ENCODE data around the gene HERC5. TPM values are rescaled to one million over a fixed set of nuclear protein-coding genes. Genes with fewer than 3 reads are reported as not detected.
A peak's percentile ranks its signal among the peaks of the same experiment; 100 is the strongest.

The HERC5 gene
- 0.88 TPM for polyA plus RNA-seq (2013, experiment 1 of 2)
- polyA plus RNA-seq (2013, experiment 2 of 2), result 0.85 TPM

GRCh38 chr4:88456670-88457306, at the start of gene HERC5:
TSS of gene HERC5 (plus strand) at chr4:88457119. CDS start at chr4:88457270, 151 bp downstream.
- Histone ChIP-seq H3K27me3 (ENCODE audit: control insufficient read depth in 1 of 2, insufficient read depth in 1 of 2, low read length in 2 of 2) (no peaks in the 10 kb centered on the region), H3K79me1 (replicated peaks; ENCODE audit: low read length, poor library complexity, severe bottlenecking) (no peaks in the 10 kb centered on the region), H3K14ac (ENCODE audit: low read length in 2 of 2) (no peak within 1 kb of the TSS), H3K18ac (ENCODE audit: low read depth in 1 of 2, low read length in 2 of 2) (peak within 1 kb of the TSS in 1 of 2 experiments; percentile 48), H4K91ac (ENCODE audit: low read length) (no peak within 1 kb of the TSS), H3K9me3 (ENCODE audit: control insufficient read depth, low read length) (no peaks in the 10 kb centered on the region), H3K9ac (ENCODE audit: low read length) (peak within 1 kb of the TSS; percentile 64), H3K27ac (ENCODE audit: low read length, poor library complexity, severe bottlenecking) (no peak within 1 kb of the TSS), H3K23ac (ENCODE audit: low read length in 2 of 2) (peak within 1 kb of the TSS in 1 of 2 experiments; percentile 42), H3K36me3 (ENCODE audit: control insufficient read depth in 1 of 2, insufficient read depth in 2 of 2, low read depth in 1 of 2, low read length in 2 of 2) (no peaks in the 10 kb centered on the region), H2AFZ (ENCODE audit: low read depth, low read length) (peak within 1 kb of the TSS; percentile 33), H2BK12ac (ENCODE audit: low read length in 2 of 2) (peak within 1 kb of the TSS in 1 of 2 experiments; percentile 83), H3K4me1 (ENCODE audit: control insufficient read depth, insufficient read depth, low read depth, low read length) (peaks cover 13% of the 10 kb centered on the region), H2AK5ac (ENCODE audit: low read length, severe bottlenecking) (peak within 1 kb of the TSS; percentile 96), H3K4me3 (ENCODE audit: insufficient read depth in 1 of 2, low read depth in 1 of 2, low read length in 2 of 2) (peak within 1 kb of the TSS; percentile 65 to 89), H3K4ac (ENCODE audit: low read depth in 1 of 2, low read length in 2 of 2) (peak within 1 kb of the TSS in 1 of 2 experiments; percentile 8), H3K4me2 (ENCODE audit: low read length, poor library complexity, severe bottlenecking) (peak within 1 kb of the TSS; percentile 83), H4K8ac (ENCODE audit: low read length) (peak within 1 kb of the TSS; percentile 67), H2BK120ac (ENCODE audit: low read depth, low read length) (no peak within 1 kb of the TSS), H2BK15ac (ENCODE audit: low read depth, poor library complexity, severe bottlenecking) (peak within 1 kb of the TSS; percentile 73), H2BK5ac (ENCODE audit: low read depth, low read length, poor library complexity, severe bottlenecking) (no peak within 1 kb of the TSS)
- DNase-seq, result peak; percentile 97
- 1% methylated on average over 52 of the region's 57 CpGs for WGBS

DNA sequence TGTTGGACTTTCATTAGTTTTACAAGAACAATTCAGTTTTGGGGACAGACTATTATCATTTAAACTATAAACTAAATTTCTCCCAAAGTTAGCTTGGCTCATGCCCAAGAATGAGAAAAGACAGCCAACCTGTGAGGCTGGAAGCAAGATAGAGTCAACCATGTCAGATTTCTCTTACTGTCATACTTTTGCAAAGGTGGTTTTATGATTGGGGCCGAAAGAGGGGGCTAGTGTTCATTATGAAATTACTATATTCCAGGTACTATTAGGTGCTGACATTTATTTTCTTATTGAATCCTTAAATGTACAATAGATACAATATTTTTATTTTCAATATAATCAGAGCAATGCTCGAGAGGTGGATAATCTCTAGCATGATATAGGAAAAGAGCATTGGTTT, 47.7 kb upstream of the HERC5 start:
- no peak overlapping the region for H3K4ac ChIP-seq (ENCODE audit: low read depth in 1 of 2, low read length in 2 of 2)
- no peak overlapping the region for H2BK5ac ChIP-seq (ENCODE audit: low read depth, low read length, poor library complexity, severe bottlenecking)
- no peak overlapping the region for H3K14ac ChIP-seq (ENCODE audit: low read length in 2 of 2)
- no peak overlapping the region for H3K9ac ChIP-seq (ENCODE audit: low read length)
- H4K91ac ChIP-seq (ENCODE audit: low read length), result no peak overlapping the region
- H2AK5ac ChIP-seq (ENCODE audit: low read length, severe bottlenecking), result no peak overlapping the region
- H3K36me3 ChIP-seq (ENCODE audit: control insufficient read depth in 1 of 2, insufficient read depth in 2 of 2, low read depth in 1 of 2, low read length in 2 of 2), result peaks cover 0 to 42% of the 10 kb centered on the region in 2 experiments
- H2BK120ac ChIP-seq (ENCODE audit: low read depth, low read length), result no peak overlapping the region
- no peaks in the 10 kb centered on the region for H3K9me3 ChIP-seq (ENCODE audit: control insufficient read depth, low read length)
- H2AFZ ChIP-seq (ENCODE audit: low read depth, low read length), result no peak overlapping the region
- no peak overlapping the region for H2BK12ac ChIP-seq (ENCODE audit: low read length in 2 of 2)
- DNase-seq, result no peak
- H3K23ac ChIP-seq (ENCODE audit: low read length in 2 of 2), result no peak overlapping the region
- no peak overlapping the region for H2BK15ac ChIP-seq (ENCODE audit: low read depth, poor library complexity, severe bottlenecking)
- no peak overlapping the region for H3K4me3 ChIP-seq (ENCODE audit: insufficient read depth in 1 of 2, low read depth in 1 of 2, low read length in 2 of 2)
- H4K8ac ChIP-seq (ENCODE audit: low read length), result no peak overlapping the region
- H3K4me2 ChIP-seq (ENCODE audit: low read length, poor library complexity, severe bottlenecking), result no peak overlapping the region
- no peak overlapping the region for H3K27ac ChIP-seq (ENCODE audit: low read length, poor library complexity, severe bottlenecking)
- no peaks in the 10 kb centered on the region for H3K27me3 ChIP-seq (ENCODE audit: control insufficient read depth in 1 of 2, insufficient read depth in 1 of 2, low read length in 2 of 2)
- no peaks in the 10 kb centered on the region for H3K4me1 ChIP-seq (ENCODE audit: control insufficient read depth, insufficient read depth, low read depth, low read length)
- no peaks in the 10 kb centered on the region for H3K79me1 ChIP-seq (replicated peaks; ENCODE audit: low read length, poor library complexity, severe bottlenecking)
- no peak overlapping the region for H3K18ac ChIP-seq (ENCODE audit: low read depth in 1 of 2, low read length in 2 of 2)
- no CpG with 5 or more reads among the region's 2 CpGs for WGBS

DNA sequence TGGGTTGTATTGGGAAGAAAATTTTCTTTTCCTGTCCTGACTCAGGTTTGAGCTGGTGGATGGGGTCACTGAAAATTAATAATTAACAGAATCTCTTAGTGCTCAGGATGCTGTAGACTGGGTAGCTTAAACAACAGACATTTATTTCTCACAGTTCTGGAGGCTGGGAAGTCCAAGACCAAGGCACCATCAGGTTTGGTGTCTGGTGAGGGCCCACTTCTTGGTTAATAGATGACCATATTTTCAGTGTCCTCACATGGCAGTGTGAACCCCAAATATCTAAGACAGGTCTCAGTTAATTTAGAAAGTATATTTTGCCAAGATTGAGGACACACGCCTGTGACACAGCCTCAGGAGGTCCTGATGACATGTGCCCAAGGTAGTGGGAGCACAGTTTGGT, 47.1 kb upstream of the HERC5 start:
- H2BK5ac ChIP-seq (ENCODE audit: low read depth, low read length, poor library complexity, severe bottlenecking), result no peak overlapping the region
- no peak overlapping the region for H2BK12ac ChIP-seq (ENCODE audit: low read length in 2 of 2)
- no peak overlapping the region for H3K27ac ChIP-seq (ENCODE audit: low read length, poor library complexity, severe bottlenecking)
- H3K4ac ChIP-seq (ENCODE audit: low read depth in 1 of 2, low read length in 2 of 2), result no peak overlapping the region
- no peak overlapping the region for H3K4me2 ChIP-seq (ENCODE audit: low read length, poor library complexity, severe bottlenecking)
- no peak overlapping the region for H3K14ac ChIP-seq (ENCODE audit: low read length in 2 of 2)
- DNase-seq, result no peak
- H3K4me1 ChIP-seq (ENCODE audit: control insufficient read depth, insufficient read depth, low read depth, low read length), result no peaks in the 10 kb centered on the region
- no peaks in the 10 kb centered on the region for H3K9me3 ChIP-seq (ENCODE audit: control insufficient read depth, low read length)
- H2AK5ac ChIP-seq (ENCODE audit: low read length, severe bottlenecking), result no peak overlapping the region
- no peak overlapping the region for H4K91ac ChIP-seq (ENCODE audit: low read length)
- H3K18ac ChIP-seq (ENCODE audit: low read depth in 1 of 2, low read length in 2 of 2), result no peak overlapping the region
- H2BK15ac ChIP-seq (ENCODE audit: low read depth, poor library complexity, severe bottlenecking), result no peak overlapping the region
- no peaks in the 10 kb centered on the region for H3K27me3 ChIP-seq (ENCODE audit: control insufficient read depth in 1 of 2, insufficient read depth in 1 of 2, low read length in 2 of 2)
- H3K79me1 ChIP-seq (replicated peaks; ENCODE audit: low read length, poor library complexity, severe bottlenecking), result no peaks in the 10 kb centered on the region
- H4K8ac ChIP-seq (ENCODE audit: low read length), result no peak overlapping the region
- H3K9ac ChIP-seq (ENCODE audit: low read length), result no peak overlapping the region
- WGBS, result 100% methylated on average over 1 of the region's 1 CpG
- peaks cover 0 to 44% of the 10 kb centered on the region in 2 experiments for H3K36me3 ChIP-seq (ENCODE audit: control insufficient read depth in 1 of 2, insufficient read depth in 2 of 2, low read depth in 1 of 2, low read length in 2 of 2)
- H3K4me3 ChIP-seq (ENCODE audit: insufficient read depth in 1 of 2, low read depth in 1 of 2, low read length in 2 of 2), result no peak overlapping the region
- H2BK120ac ChIP-seq (ENCODE audit: low read depth, low read length), result no peak overlapping the region
- no peak overlapping the region for H2AFZ ChIP-seq (ENCODE audit: low read depth, low read length)
- H3K23ac ChIP-seq (ENCODE audit: low read length in 2 of 2), result no peak overlapping the region

DNA sequence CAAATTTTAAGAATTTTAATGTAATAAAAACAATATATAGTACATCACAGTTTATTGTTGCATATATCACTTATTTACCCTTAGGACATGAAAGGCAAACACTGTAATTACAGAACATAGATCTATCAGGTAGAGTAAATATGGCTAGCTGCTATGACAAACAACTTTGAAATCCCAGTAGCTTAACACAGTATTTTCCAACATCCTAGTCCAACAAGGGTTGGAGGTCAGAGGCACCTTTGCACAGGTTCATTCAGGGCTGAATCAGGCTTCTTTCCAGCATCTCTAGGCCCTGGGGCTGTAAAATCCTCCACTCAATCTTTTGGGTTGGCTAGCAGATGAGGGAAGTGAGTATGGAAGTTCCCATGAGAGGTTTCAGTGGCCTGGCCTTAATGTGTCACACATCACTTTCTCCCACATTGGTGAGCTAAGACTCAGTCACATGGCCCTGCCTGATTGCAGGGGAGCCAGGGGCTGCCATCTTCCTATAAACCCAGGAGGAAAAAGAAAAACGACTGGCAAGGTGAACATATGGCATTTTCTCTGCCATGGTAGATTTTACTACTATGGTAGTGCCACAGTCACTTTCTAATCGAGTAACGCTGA, 45.3 kb upstream of the HERC5 start:
- no peak overlapping the region for H3K23ac ChIP-seq (ENCODE audit: low read length in 2 of 2)
- no peak for DNase-seq
- H3K4ac ChIP-seq (ENCODE audit: low read depth in 1 of 2, low read length in 2 of 2), result no peak overlapping the region
- H2BK15ac ChIP-seq (ENCODE audit: low read depth, poor library complexity, severe bottlenecking), result no peak overlapping the region
- H2BK12ac ChIP-seq (ENCODE audit: low read length in 2 of 2), result no peak overlapping the region
- no peak overlapping the region for H4K8ac ChIP-seq (ENCODE audit: low read length)
- no peak overlapping the region for H2BK120ac ChIP-seq (ENCODE audit: low read depth, low read length)
- H3K14ac ChIP-seq (ENCODE audit: low read length in 2 of 2), result no peak overlapping the region
- no peaks in the 10 kb centered on the region for H3K79me1 ChIP-seq (replicated peaks; ENCODE audit: low read length, poor library complexity, severe bottlenecking)
- H3K4me1 ChIP-seq (ENCODE audit: control insufficient read depth, insufficient read depth, low read depth, low read length), result no peaks in the 10 kb centered on the region
- H2AFZ ChIP-seq (ENCODE audit: low read depth, low read length), result no peak overlapping the region
- H3K9ac ChIP-seq (ENCODE audit: low read length), result no peak overlapping the region
- no peak overlapping the region for H2BK5ac ChIP-seq (ENCODE audit: low read depth, low read length, poor library complexity, severe bottlenecking)
- no peak overlapping the region for H4K91ac ChIP-seq (ENCODE audit: low read length)
- no peak overlapping the region for H3K18ac ChIP-seq (ENCODE audit: low read depth in 1 of 2, low read length in 2 of 2)
- H2AK5ac ChIP-seq (ENCODE audit: low read length, severe bottlenecking), result no peak overlapping the region
- H3K36me3 ChIP-seq (ENCODE audit: control insufficient read depth in 1 of 2, insufficient read depth in 2 of 2, low read depth in 1 of 2, low read length in 2 of 2), result peaks cover 0 to 40% of the 10 kb centered on the region in 2 experiments
- no peak overlapping the region for H3K27ac ChIP-seq (ENCODE audit: low read length, poor library complexity, severe bottlenecking)
- H3K4me3 ChIP-seq (ENCODE audit: insufficient read depth in 1 of 2, low read depth in 1 of 2, low read length in 2 of 2), result no peak overlapping the region
- no peaks in the 10 kb centered on the region for H3K27me3 ChIP-seq (ENCODE audit: control insufficient read depth in 1 of 2, insufficient read depth in 1 of 2, low read length in 2 of 2)
- 79% methylated on average over 3 of the region's 3 CpGs for WGBS
- no peaks in the 10 kb centered on the region for H3K9me3 ChIP-seq (ENCODE audit: control insufficient read depth, low read length)
- H3K4me2 ChIP-seq (ENCODE audit: low read length, poor library complexity, severe bottlenecking), result no peak overlapping the region

All from mesenchymal stem cell (in vitro differentiated cells and primary cell).